ENCODE results near the gene LARP1.
"Not testable (repeated sequence)": the region's sequence is repeated elsewhere in the genome, so short reads cannot be mapped to it uniquely, and the experiment has no call there.

The LARP1 gene

GRCh38 chr5:154757814-154758406 lies 2.7 kb downstream of the LARP1 start:
- TF ChIP-seq CTCF (IDR thresholded peaks at IDR 0.05; ENCODE audit: low read depth, low read length), result no peak
- Histone ChIP-seq H3K9me3 (ENCODE audit: severe bottlenecking) (no peaks in the 10 kb centered on the region), H3K4me3 (ENCODE audit: low read depth, low read length) (peak overlapping the region; percentile 3; the same call in 1 of the 2 replicates), H3K27me3 (ENCODE audit: insufficient read depth, low read depth, severe bottlenecking) (no peaks in the 10 kb centered on the region), H3K27ac (no peak overlapping the region), H3K36me3 (peaks cover 6% of the 10 kb centered on the region)
- no peak for DNase-seq

- no peaks in the 10 kb centered on the region for H3K9me3 ChIP-seq (ENCODE audit: severe bottlenecking)
- H3K27ac ChIP-seq, result no peak overlapping the region
- peaks cover 6% of the 10 kb centered on the region for H3K36me3 ChIP-seq
- H3K4me3 ChIP-seq (ENCODE audit: low read depth, low read length), result no peak overlapping the region
- DNase-seq, result no peak
- TF ChIP-seq CTCF (IDR thresholded peaks at IDR 0.05; ENCODE audit: low read depth, low read length), result no peak
- no peaks in the 10 kb centered on the region for H3K27me3 ChIP-seq (ENCODE audit: insufficient read depth, low read depth, severe bottlenecking)
These were observed 3.3 kb downstream of the LARP1 start for GRCh38 chr5:154758493-154758892.

GRCh38 chr5:154758977-154759376 lies 3.8 kb downstream of the LARP1 start:
- Histone ChIP-seq H3K9me3 (ENCODE audit: severe bottlenecking) (no peaks in the 10 kb centered on the region), H3K27me3 (ENCODE audit: insufficient read depth, low read depth, severe bottlenecking) (no peaks in the 10 kb centered on the region), H3K4me3 (ENCODE audit: low read depth, low read length) (no peak overlapping the region), H3K27ac (no peak overlapping the region), H3K36me3 (peaks cover 6% of the 10 kb centered on the region)
- no peak for TF ChIP-seq CTCF (IDR thresholded peaks at IDR 0.05; ENCODE audit: low read depth, low read length)
- DNase-seq, result no peak

- DNase-seq; H3K9me3 ChIP-seq (ENCODE audit: severe bottlenecking); H3K27me3 ChIP-seq (ENCODE audit: insufficient read depth, low read depth, severe bottlenecking); H3K27ac ChIP-seq; H3K4me3 ChIP-seq (ENCODE audit: low read depth, low read length); H3K36me3 ChIP-seq: not testable (repeated sequence)
These were observed 4.7 kb downstream of the LARP1 start for GRCh38 chr5:154759868-154760267.

GRCh38 chr5:154761046-154761736 lies 6.0 kb downstream of the LARP1 start:
- Histone ChIP-seq H3K27ac (no peak overlapping the region), H3K27me3 (ENCODE audit: insufficient read depth, low read depth, severe bottlenecking) (no peaks in the 10 kb centered on the region), H3K36me3 (peaks cover 6% of the 10 kb centered on the region), H3K9me3 (ENCODE audit: severe bottlenecking) (no peaks in the 10 kb centered on the region), H3K4me3 (ENCODE audit: low read depth, low read length) (no peak overlapping the region)
- TF ChIP-seq CTCF (IDR thresholded peaks at IDR 0.05; ENCODE audit: low read depth, low read length), result no peak
- DNase-seq, result no peak

- H3K9me3 ChIP-seq (ENCODE audit: severe bottlenecking), result no peaks in the 10 kb centered on the region
- H3K27ac ChIP-seq, result no peak overlapping the region
- H3K36me3 ChIP-seq, result peaks cover 6% of the 10 kb centered on the region
- H3K27me3 ChIP-seq (ENCODE audit: insufficient read depth, low read depth, severe bottlenecking), result no peaks in the 10 kb centered on the region
- H3K4me3 ChIP-seq (ENCODE audit: low read depth, low read length), result no peak overlapping the region
- DNase-seq, result no peak
- no peak for TF ChIP-seq CTCF (IDR thresholded peaks at IDR 0.05; ENCODE audit: low read depth, low read length)
These were observed 7.1 kb downstream of the LARP1 start for GRCh38 chr5:154762261-154762660.
